Panc1 (cell line): ENCODE results near the gene CRABP1. TPM values are rescaled to one million over a fixed set of nuclear protein-coding genes. Genes with fewer than 3 reads are reported as not detected.

Experiments used
- ATAC-seq: fragments of 200-7000 bp; cut with Tn5 transposase; 2 replicates; pipeline ENCODE4 v1.9.1; 2020; ENCODE audit warnings: mild to moderate bottlenecking, moderate library complexity
- BruUV-seq: library from RNA; stranded (reverse); fragments of 400-500 nt; replicated peaks from 2 replicates; lab custom pipeline; 2021; lab: Mats Ljungman, UMichigan
- CTCF ChIA-PET: fragments of 300-600 bp; sonication (Branson Sonifier 250); formaldehyde crosslinking; loops from one replicate; lab custom pipeline; 2022; ENCODE audit warnings: antibody characterized with exemption; lab: Charles Lee
- POLR2A ChIA-PET: fragments of 300-600 bp; sonication (Branson Sonifier 250); formaldehyde crosslinking; loops from one replicate; lab custom pipeline; 2022; ENCODE audit warnings: antibody characterized with exemption; lab: Charles Lee
- DNase-seq: peaks from one replicate; pipeline ENCODE4 v3.0.0-alpha.2; 2010; ENCODE audit warnings: low read depth, low spot score
- H3K27ac ChIP-seq: 2 replicates; pipeline ENCODE4 v1.5.1; 2011; ENCODE audit warnings: mild to moderate bottlenecking, low read length, inconsistent platforms
- H3K27me3 ChIP-seq: fragments of 200-500 bp; sonication (Bioruptor generic); 2 replicates; pipeline ENCODE4 v1.6.0; 2014; ENCODE audit warnings: low read length, inconsistent platforms; ENCODE audit not compliant: control insufficient read depth, insufficient read depth
- H3K36me3 ChIP-seq: fragments of 200-500 bp; sonication (Bioruptor generic); 2 replicates; pipeline ENCODE4 v1.5.1; 2014; ENCODE audit warnings: inconsistent platforms, mild to moderate bottlenecking, low read length, moderate library complexity; ENCODE audit not compliant: control insufficient read depth, insufficient read depth
- H3K4me1 ChIP-seq: 2 replicates; pipeline ENCODE4 v1.5.1; 2011; ENCODE audit warnings: inconsistent platforms, mild to moderate bottlenecking, low read length, moderate library complexity; ENCODE audit not compliant: control insufficient read depth, insufficient read depth
- H3K4me3 ChIP-seq, 2 experiments: 2 replicates each; pipeline ENCODE4 v1.5.1; 2011 to 2012; ENCODE audit warnings: low read depth in 2 of 2, low read length in 2 of 2, mild to moderate bottlenecking in 2 of 2, inconsistent platforms in 1 of 2, moderate library complexity in 1 of 2
- H3K9me3 ChIP-seq: fragments of 200-500 bp; sonication (Bioruptor generic); 2 replicates; pipeline ENCODE4 v1.5.1; 2014; ENCODE audit warnings: low read depth, mild to moderate bottlenecking, inconsistent platforms, low read length, moderate library complexity; ENCODE audit not compliant: control insufficient read depth, insufficient read depth
- CTCF ChIP-seq: fragments of 450-650 bp; IDR thresholded peaks from 2 replicates; pipeline ENCODE4 v1.5.1; 2017; ENCODE audit warnings: mild to moderate bottlenecking
- POLR2AphosphoS5 ChIP-seq: IDR thresholded peaks from 2 replicates; pipeline ENCODE4 v1.6.1; 2012; ENCODE audit warnings: mild to moderate bottlenecking, low read depth, low read length, moderate library complexity
- REST ChIP-seq, 2 experiments: IDR thresholded peaks; 2 replicates each; pipeline ENCODE4 v1.6.1; 2011 to 2012; ENCODE audit warnings: low read depth in 2 of 2, control low read depth in 1 of 2, low read length in 1 of 2, mild to moderate bottlenecking in 1 of 2, moderate library complexity in 1 of 2; ENCODE audit not compliant: insufficient read depth in 1 of 2
- SIN3A ChIP-seq: IDR thresholded peaks from 2 replicates; pipeline ENCODE4 v1.6.1; 2012; ENCODE audit warnings: low read depth, mild to moderate bottlenecking, low read length, moderate library complexity, borderline replicate concordance; ENCODE audit not compliant: insufficient read depth
- TCF7L2 ChIP-seq: IDR thresholded peaks from 2 replicates; pipeline ENCODE4 v1.6.1; 2011; ENCODE audit warnings: mild to moderate bottlenecking, low read depth, low read length, inconsistent platforms
- in situ Hi-C: cut with HindIII; loops from 2 replicates; pipeline ENCODE4 v1.10.0; 2016; ENCODE audit warnings: low sequenced_read_pairs, low pct_unique_long_range_greater_than_20kb
- intact Hi-C: fragments of 100-400 bp; cut with micrococcal nuclease; formaldehyde crosslinking; loops from one replicate; pipeline ENCODE4 v1.10.0; 2022; ENCODE audit not compliant: unreplicated experiment
- total RNA-seq: library from RNA; stranded (reverse); gene quantifications from one replicate; pipeline ENCODE4 v1.2.1, GENCODE V29; 2021; ENCODE audit not compliant: unreplicated experiment

Gene CRABP1
- total RNA-seq, 1 experiment from 2014 or later = 6.7 TPM

- TF ChIP-seq TCF7L2 = no peak
These were observed 56.1 kb downstream of the CRABP1 start (continued) for GRCh38 chr15:78396186-78396814.

- H3K9me3 ChIP-seq = no peaks in the 10 kb centered on the region
- no peak for DNase-seq
- POLR2A ChIA-PET = no interaction called here
- H3K36me3 ChIP-seq = no peaks in the 10 kb centered on the region
- no peak overlapping the region for H3K27ac ChIP-seq
- ATAC-seq = no peak
- H3K4me1 ChIP-seq = no peaks in the 10 kb centered on the region
- CTCF ChIA-PET = no interaction called here
- no TSS peak for BruUV-seq
- in situ Hi-C loops = no loop called here
- intact Hi-C loops = no loop called here
- TF ChIP-seq POLR2AphosphoS5 = no peak
- TF ChIP-seq CTCF = no peak; the same call in 1 of the 2 replicates
- no peak for TF ChIP-seq TCF7L2
- no peak for TF ChIP-seq SIN3A
- no peak for TF ChIP-seq REST (IDR thresholded peaks at IDR 0.05; ENCODE audit: insufficient read depth in 1 of 2, low read depth in 2 of 2, low read length in 1 of 2)
- no peak overlapping the region for H3K4me3 ChIP-seq
- H3K27me3 ChIP-seq = no peaks in the 10 kb centered on the region; the same call in 1 of the 2 replicates
These were observed 56.8 kb downstream of the CRABP1 start for GRCh38 chr15:78396976-78397375.

- in situ Hi-C loops (no loop called here), intact Hi-C loops (no loop called here)
- H3K4me3 ChIP-seq = no peak overlapping the region
- no TSS peak for BruUV-seq
- ATAC-seq = no peak
- CTCF ChIA-PET = no interaction called here
- H3K4me1 ChIP-seq = no peaks in the 10 kb centered on the region
- no peak overlapping the region for H3K27ac ChIP-seq
- POLR2A ChIA-PET = no interaction called here
- H3K36me3 ChIP-seq = no peaks in the 10 kb centered on the region
- no peaks in the 10 kb centered on the region; the same call in 1 of the 2 replicates for H3K27me3 ChIP-seq
- no peak for DNase-seq
- TF ChIP-seq TCF7L2 (no peak), POLR2AphosphoS5 (no peak)
- H3K9me3 ChIP-seq = no peaks in the 10 kb centered on the region
These were observed 57.2 kb downstream of the CRABP1 start for GRCh38 chr15:78397382-78397781.

Other genes with a start within 250 kb of the CRABP1 start
- gene SH2D7, start 247.8 kb upstream of the CRABP1 start, total RNA-seq = not detected
- gene CIB2, start 208.9 kb upstream of the CRABP1 start, total RNA-seq = 37.3 TPM
- 116 TPM for gene IDH3A, start 191.0 kb upstream of the CRABP1 start, total RNA-seq
- gene ACSBG1, start 105.8 kb upstream of the CRABP1 start, total RNA-seq = 0.31 TPM
- gene DNAJA4, start 75.8 kb upstream of the CRABP1 start, total RNA-seq = 11.1 TPM
- gene SKIC8, start 40.7 kb upstream of the CRABP1 start, total RNA-seq = 66.3 TPM
- 71.7 TPM for gene IREB2, start 97.9 kb downstream of the CRABP1 start, total RNA-seq
- 19.8 TPM for gene HYKK, start 167.2 kb downstream of the CRABP1 start, total RNA-seq
- gene PSMA4, start 200.1 kb downstream of the CRABP1 start, total RNA-seq = 303 TPM
- gene CHRNA5, start 225.2 kb downstream of the CRABP1 start, total RNA-seq = 52.4 TPM